OCI-LY7 (cell line): ENCODE results near the gene PIGO. TPM values are rescaled to one million over a fixed set of nuclear protein-coding genes. Genes with fewer than 3 reads are reported as not detected.

Experiments
- Bru-seq: library from RNA; stranded (reverse); fragments of 400-500 nt; gene quantifications from one replicate; lab custom pipeline; 2021; lab: Mats Ljungman, UMichigan
- BruChase-seq, 2 experiments: library from RNA; stranded (reverse); fragments of 400-500 nt; gene quantifications; one replicate each; lab custom pipeline; 2021; lab: Mats Ljungman, UMichigan
- BruUV-seq: library from RNA; stranded (reverse); fragments of 400-500 nt; replicated peaks from 2 replicates; lab custom pipeline; 2021; lab: Mats Ljungman, UMichigan
- CTCF ChIA-PET: fragments of 300-600 bp; sonication (Branson Sonifier 250); formaldehyde crosslinking; loops from one replicate; lab custom pipeline; 2022; ENCODE audit warnings: antibody characterized with exemption; ENCODE audit not compliant: unreplicated experiment; lab: Charles Lee
- POLR2A ChIA-PET: fragments of 300-600 bp; sonication (Branson Sonifier 250); formaldehyde crosslinking; loops from one replicate; lab custom pipeline; 2022; ENCODE audit warnings: antibody characterized with exemption; lab: Charles Lee
- DNase-seq: peaks from one replicate; pipeline ENCODE4 v3.0.0-alpha.2; 2015; ENCODE audit warnings: low spot score
- H2AFZ ChIP-seq: fragments of 200-600 bp; sonication (generic), shearing (Covaris generic); 2 replicates; pipeline ENCODE4 v1.6.1; 2014; ENCODE audit warnings: mild to moderate bottlenecking, antibody characterized with exemption, low read length, moderate library complexity
- H3K27ac ChIP-seq: fragments of 200-600 bp; sonication (generic); 2 replicates; pipeline ENCODE4 v1.5.1; 2014; ENCODE audit warnings: mixed run types, low read depth, mild to moderate bottlenecking, moderate library complexity, low read length, inconsistent platforms; ENCODE audit not compliant: poor library complexity, severe bottlenecking
- H3K36me3 ChIP-seq: fragments of 200-600 bp; sonication (generic); 2 replicates; pipeline ENCODE4 v1.6.1; 2014; ENCODE audit warnings: mild to moderate bottlenecking, antibody characterized with exemption, low read length, moderate library complexity, mixed read lengths; ENCODE audit not compliant: insufficient read depth
- H3K4me1 ChIP-seq: fragments of 200-600 bp; sonication (generic); 2 replicates; pipeline ENCODE4 v1.5.1; 2014; ENCODE audit warnings: mild to moderate bottlenecking, low read length; ENCODE audit not compliant: insufficient read depth, poor library complexity, severe bottlenecking
- H3K4me2 ChIP-seq: fragments of 200-600 bp; sonication (generic); 2 replicates; pipeline ENCODE4 v1.6.1; 2014; ENCODE audit warnings: mild to moderate bottlenecking, low read length
- H3K4me3 ChIP-seq: fragments of 200-600 bp; sonication (generic); 2 replicates; pipeline ENCODE4 v1.5.1; 2014; ENCODE audit warnings: mild to moderate bottlenecking, low read depth, low read length; ENCODE audit not compliant: poor library complexity, severe bottlenecking
- H3K79me2 ChIP-seq: fragments of 200-600 bp; sonication (generic); 2 replicates; pipeline ENCODE4 v1.6.1; 2016; ENCODE audit warnings: low read depth, mild to moderate bottlenecking, low read length, moderate library complexity, mixed read lengths; ENCODE audit not compliant: insufficient read depth
- H3K9me2 ChIP-seq: fragments of 200-600 bp; sonication (generic); 2 replicates; pipeline ENCODE4 v1.6.1; 2016; ENCODE audit warnings: mild to moderate bottlenecking, low read length, mixed read lengths; ENCODE audit not compliant: insufficient read depth
- H3K9me3 ChIP-seq: fragments of 200-600 bp; sonication (generic); 2 replicates; pipeline ENCODE4 v1.6.1; 2014; ENCODE audit warnings: mild to moderate bottlenecking, mixed run types, low read length, mixed read lengths
- H4K20me1 ChIP-seq: fragments of 200-600 bp; sonication (generic); 2 replicates; pipeline ENCODE4 v1.6.1; 2014; ENCODE audit warnings: mild to moderate bottlenecking, antibody characterized with exemption, low read length, moderate library complexity, mixed read lengths; ENCODE audit not compliant: insufficient read depth
- CTCF ChIP-seq: fragments of 200-600 bp; sonication (generic); conservative IDR thresholded peaks from 2 replicates; pipeline ENCODE4 v1.5.1; 2014; ENCODE audit warnings: mild to moderate bottlenecking, antibody characterized with exemption, low read length, moderate library complexity, mixed read lengths
- EZH2phosphoT487 ChIP-seq: fragments of 200-600 bp; sonication (generic); IDR thresholded peaks from 2 replicates; pipeline ENCODE4 v1.6.1; 2018; ENCODE audit warnings: low read depth, borderline replicate concordance, mild to moderate bottlenecking, mixed run types, antibody characterized with exemption, low read length, moderate library complexity, mixed read lengths
- intact Hi-C: fragments of 100-400 bp; cut with micrococcal nuclease; formaldehyde crosslinking; loops from one replicate; pipeline ENCODE4 v1.10.0; 2022; ENCODE audit not compliant: unreplicated experiment
- long read RNA-seq: library from polyadenylated mRNA; stranded (forward); transcript quantifications from one replicate; pipeline ENCODE4 v2.0.0, GENCODE V29; 2022
- total RNA-seq, 2 experiments: library from RNA; depleted of rRNA in 1 of 2; stranded (reverse); fragments of >200 nt in 1 of 2; shearing (Covaris generic) in 1 of 2; gene quantifications; 2 replicates each; pipeline ENCODE4 v1.2.3, GENCODE V29; 2014 to 2022

The PIGO gene
- total RNA-seq (2014; rRNA removed; shearing (Covaris generic)) (12.7 and 16.0 TPM in 2 replicates), total RNA-seq (2022) (27.5 and 27.9 TPM in 2 replicates), Bru-seq, nascent RNA (percentile 76 among the genes with signal in this experiment), BruChase-seq, experiment 1, labeled RNA remaining after a 6-hour chase (percentile 70 among the genes with signal in this experiment), BruChase-seq, experiment 2, labeled RNA remaining after a 2-hour chase (percentile 75 among the genes with signal in this experiment)
- long read RNA-seq, full-length matches to known transcripts, result 7 of 46 reads
- long read RNA-seq, partial matches to known transcripts, result 13 of 46 reads
- long read RNA-seq, other reads (novel, unspliced or antisense), result 26 of 46 reads

DNA sequence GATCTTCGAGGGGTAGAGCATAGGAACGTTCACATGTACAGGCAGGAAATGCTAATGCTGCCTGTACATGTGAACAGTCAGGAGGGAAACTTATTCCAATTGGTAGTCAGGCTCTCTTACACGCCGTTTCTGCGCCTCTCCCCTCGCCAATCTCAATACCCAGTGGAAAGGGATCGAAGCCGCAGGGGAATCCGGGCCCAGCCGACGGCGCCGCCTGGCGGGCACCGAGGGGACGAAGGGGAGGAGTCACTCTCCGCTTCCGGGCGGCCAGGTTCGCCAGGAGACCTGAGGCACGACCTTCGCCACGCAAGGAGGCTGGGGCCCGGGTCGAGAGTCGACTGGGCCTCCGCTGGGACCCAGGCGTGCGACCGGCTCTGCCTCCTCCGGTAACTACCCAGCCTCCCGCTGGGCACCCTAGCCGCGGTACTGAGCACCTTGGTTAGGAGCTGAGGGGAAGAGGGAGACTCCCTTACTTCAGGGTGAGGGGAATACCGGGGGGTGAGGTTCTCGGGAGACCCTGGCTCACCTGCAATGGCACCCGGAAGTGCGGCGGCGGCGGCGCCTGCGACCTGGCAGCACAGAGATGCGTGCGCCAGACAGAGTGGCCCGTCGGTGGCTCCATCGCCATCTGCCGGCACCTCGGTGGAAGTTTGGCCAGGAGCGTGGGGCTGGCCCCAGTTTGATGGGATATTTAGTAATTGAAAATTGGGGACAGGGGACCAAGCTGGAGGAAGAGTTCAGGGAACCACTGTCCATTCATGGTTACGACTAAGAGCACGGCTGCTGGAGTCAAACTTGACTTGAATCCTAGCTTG, at the start of gene PIGO:
Gene PIGO (minus strand): TSS at position 557 of the 815 bp plus-strand sequence. CDS start 1,026 bp downstream, outside the sequence.
- POLR2A ChIA-PET, result interaction anchor here (0.5 to 5.7 kb wide), 5 partner anchors 15 to 832 kb away, joined by 3 to 32 read pairs (median 3); partner anchors contain the start of gene FANCG
- intact Hi-C loops, result loop anchor here (2.0 kb wide), 1 partner anchor 197 kb away; no protein-coding TSS in a partner anchor
- H3K36me3 ChIP-seq, result peaks cover 49% of the 10 kb centered on the region

DNA sequence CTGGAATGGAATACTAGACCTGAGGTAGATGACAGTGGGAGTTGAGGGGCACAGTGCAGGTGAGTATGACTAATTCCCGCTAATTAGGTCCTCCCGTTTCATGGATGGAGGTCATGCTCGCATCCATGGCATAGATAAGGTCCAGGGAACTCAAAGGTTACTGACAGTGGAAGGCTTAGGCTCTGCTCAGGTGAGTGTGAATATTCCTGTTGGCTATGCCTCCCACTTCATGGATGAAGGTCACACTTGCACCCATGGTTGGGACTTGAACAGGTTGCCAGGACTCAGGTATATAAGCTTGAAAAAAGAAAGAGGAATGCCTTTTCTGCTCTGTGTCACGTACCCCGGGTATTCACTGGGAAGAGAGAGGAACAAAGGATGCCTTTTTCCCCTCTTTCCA, 45.6 kb upstream of the PIGO start:
- BruUV-seq, result no TSS peak

More for the DNA sequence above, at the start of gene PIGO:
- Histone ChIP-seq H3K27ac (peak within 1 kb of the TSS; percentile 80), H3K9me3 (no peaks in the 10 kb centered on the region), H4K20me1 (no peaks in the 10 kb centered on the region), H3K79me2 (no peaks in the 10 kb centered on the region; the same call in 1 of the 2 replicates), H2AFZ (peak within 1 kb of the TSS; percentile 52; the same call in 1 of the 2 replicates), H3K4me3 (peak within 1 kb of the TSS; percentile 79), H3K4me1 (peaks cover 16% of the 10 kb centered on the region), H3K9me2 (no peaks in the 10 kb centered on the region), H3K4me2 (peak within 1 kb of the TSS; percentile 71)
- TF ChIP-seq CTCF, result peak; percentile 82
- no peak for TF ChIP-seq EZH2phosphoT487
- TSS peak; percentile 55 for BruUV-seq
- peak; percentile 92 for DNase-seq
- CTCF ChIA-PET, result interaction anchor here (0.6 to 0.8 kb wide), 2 partner anchors 15 to 19 kb away, joined by 3 to 4 read pairs; partner anchors contain the start of gene ATOSB

More for the DNA sequence above, 45.6 kb upstream of the PIGO start:
- H3K79me2 ChIP-seq, result no peaks in the 10 kb centered on the region
- no peak for TF ChIP-seq EZH2phosphoT487
- TF ChIP-seq CTCF, result no peak
- ChIA-PET POLR2A (no interaction called here), CTCF (no interaction called here)
- H3K4me1 ChIP-seq, result no peaks in the 10 kb centered on the region
- intact Hi-C loops, result no loop called here
- H3K4me3 ChIP-seq, result no peak overlapping the region
- no peaks in the 10 kb centered on the region for H4K20me1 ChIP-seq
- H3K9me2 ChIP-seq, result no peaks in the 10 kb centered on the region
- H3K36me3 ChIP-seq, result no peaks in the 10 kb centered on the region
- H3K9me3 ChIP-seq, result peaks cover 21% of the 10 kb centered on the region; the same call in 1 of the 2 replicates
- DNase-seq, result no peak
- H3K4me2 ChIP-seq, result no peak overlapping the region
- H3K27ac ChIP-seq, result no peak overlapping the region
- no peak overlapping the region for H2AFZ ChIP-seq
